WERI-Rb-1 (cell line): ENCODE results near the gene CCDC195.

Experiments used
- DNase-seq: peaks from one replicate; pipeline ENCODE4 v3.0.0-alpha.2; 2020
- H3K27ac ChIP-seq: fragments of 250-450 bp; sonication (Bioruptor Pico); 2 replicates; pipeline ENCODE4 v1.5.1; 2020; ENCODE audit warnings: mild to moderate bottlenecking, moderate library complexity
- H3K27me3 ChIP-seq: fragments of 250-450 bp; sonication (Bioruptor Pico); 2 replicates; pipeline ENCODE4 v1.5.1; 2021; ENCODE audit warnings: mild to moderate bottlenecking, low read depth, moderate library complexity; ENCODE audit not compliant: insufficient read depth, severe bottlenecking
- H3K36me3 ChIP-seq: fragments of 250-450 bp; sonication (Bioruptor Pico); 2 replicates; pipeline ENCODE4 v1.5.1; 2020; ENCODE audit warnings: mild to moderate bottlenecking, moderate library complexity
- H3K4me3 ChIP-seq: 2 replicates; pipeline ENCODE4 v1.5.1; 2011; ENCODE audit warnings: low read depth, mild to moderate bottlenecking, control low read depth, low read length
- H3K9me3 ChIP-seq: fragments of 250-450 bp; sonication (Bioruptor Pico); 2 replicates; pipeline ENCODE4 v1.5.1; 2021; ENCODE audit warnings: mild to moderate bottlenecking, moderate library complexity; ENCODE audit not compliant: severe bottlenecking
- TF ChIP-seq, protein P1 (sequence below): IDR thresholded peaks from 2 replicates; pipeline ENCODE4 v1.5.1; 2011; ENCODE audit warnings: low read depth, mild to moderate bottlenecking, control low read depth, inconsistent platforms, low read length

CCDC195 gene

GRCh38 chr2:224711859-224712665, 4.1 kb downstream of the CCDC195 start:
- Histone ChIP-seq H3K27me3 (no peaks in the 10 kb centered on the region), H3K4me3 (no peak overlapping the region), H3K36me3 (no peaks in the 10 kb centered on the region), H3K9me3 (no peaks in the 10 kb centered on the region), H3K27ac (no peak overlapping the region)
- TF ChIP-seq, protein P1, sequence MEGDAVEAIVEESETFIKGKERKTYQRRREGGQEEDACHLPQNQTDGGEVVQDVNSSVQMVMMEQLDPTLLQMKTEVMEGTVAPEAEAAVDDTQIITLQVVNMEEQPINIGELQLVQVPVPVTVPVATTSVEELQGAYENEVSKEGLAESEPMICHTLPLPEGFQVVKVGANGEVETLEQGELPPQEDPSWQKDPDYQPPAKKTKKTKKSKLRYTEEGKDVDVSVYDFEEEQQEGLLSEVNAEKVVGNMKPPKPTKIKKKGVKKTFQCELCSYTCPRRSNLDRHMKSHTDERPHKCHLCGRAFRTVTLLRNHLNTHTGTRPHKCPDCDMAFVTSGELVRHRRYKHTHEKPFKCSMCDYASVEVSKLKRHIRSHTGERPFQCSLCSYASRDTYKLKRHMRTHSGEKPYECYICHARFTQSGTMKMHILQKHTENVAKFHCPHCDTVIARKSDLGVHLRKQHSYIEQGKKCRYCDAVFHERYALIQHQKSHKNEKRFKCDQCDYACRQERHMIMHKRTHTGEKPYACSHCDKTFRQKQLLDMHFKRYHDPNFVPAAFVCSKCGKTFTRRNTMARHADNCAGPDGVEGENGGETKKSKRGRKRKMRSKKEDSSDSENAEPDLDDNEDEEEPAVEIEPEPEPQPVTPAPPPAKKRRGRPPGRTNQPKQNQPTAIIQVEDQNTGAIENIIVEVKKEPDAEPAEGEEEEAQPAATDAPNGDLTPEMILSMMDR: no peak
- DNase-seq: no peak

DNA sequence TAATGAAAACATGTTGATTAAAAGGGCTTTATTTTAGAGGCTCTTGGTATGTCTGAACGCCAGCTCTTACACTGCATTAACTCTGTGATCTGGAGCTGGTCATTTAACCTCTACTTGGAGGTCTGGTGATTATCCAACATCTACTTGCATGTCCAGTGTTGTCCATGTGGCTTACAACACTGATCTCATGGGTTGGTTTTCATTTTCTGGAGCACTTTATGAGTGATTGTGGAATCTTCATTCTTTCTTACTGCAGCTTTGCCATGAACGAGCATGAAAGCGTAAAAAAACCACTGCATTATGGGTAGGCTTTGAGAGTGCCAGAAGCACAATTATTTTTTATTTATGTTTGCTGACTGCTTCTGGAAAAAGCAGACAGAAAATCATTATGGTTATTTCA, 4.8 kb downstream of the CCDC195 start:
- Histone ChIP-seq H3K27ac (no peak overlapping the region), H3K9me3 (no peaks in the 10 kb centered on the region), H3K4me3 (no peak overlapping the region), H3K36me3 (no peaks in the 10 kb centered on the region), H3K27me3 (no peaks in the 10 kb centered on the region)
- no peak for DNase-seq
- TF ChIP-seq, protein P1: no peak

- no peak for DNase-seq
- TF ChIP-seq, protein P1: no peak
- H3K9me3 ChIP-seq: no peaks in the 10 kb centered on the region
- no peaks in the 10 kb centered on the region for H3K27me3 ChIP-seq
- no peak overlapping the region for H3K27ac ChIP-seq
- no peak overlapping the region for H3K4me3 ChIP-seq
- H3K36me3 ChIP-seq: no peaks in the 10 kb centered on the region
Measured at GRCh38 chr2:224709301-224709700, 6.9 kb downstream of the CCDC195 start.

GRCh38 chr2:224694502-224694901, 21.7 kb downstream of the CCDC195 start:
- Histone ChIP-seq H3K9me3 (no peaks in the 10 kb centered on the region), H3K27ac (no peak overlapping the region), H3K4me3 (no peak overlapping the region), H3K27me3 (no peaks in the 10 kb centered on the region), H3K36me3 (no peaks in the 10 kb centered on the region)
- DNase-seq: no peak
- TF ChIP-seq, protein P1: no peak

GRCh38 chr2:224691563-224691962, 24.6 kb downstream of the CCDC195 start:
- Histone ChIP-seq H3K27me3 (no peaks in the 10 kb centered on the region), H3K36me3 (no peaks in the 10 kb centered on the region), H3K4me3 (no peak overlapping the region), H3K9me3 (no peaks in the 10 kb centered on the region), H3K27ac (no peak overlapping the region)
- TF ChIP-seq, protein P1: no peak
- DNase-seq: no peak

DNA sequence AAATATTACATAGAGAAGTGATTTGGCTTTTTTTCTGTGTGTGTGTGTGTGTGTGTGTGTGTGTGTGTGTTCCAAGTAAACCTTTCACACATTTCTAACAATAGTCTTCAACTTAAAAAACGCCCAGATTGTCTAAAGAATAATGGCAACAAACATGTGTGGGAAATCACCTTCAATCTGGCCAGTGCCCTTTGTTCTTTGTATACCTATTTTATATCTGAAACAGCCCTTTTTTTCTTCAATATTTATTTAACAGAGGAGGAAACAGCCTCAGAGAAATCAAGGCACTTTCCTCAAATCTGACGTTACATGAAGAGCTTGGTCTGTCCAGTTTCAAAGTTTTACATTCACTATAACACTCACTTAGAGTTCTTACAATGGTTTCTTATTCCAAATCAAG, 25.3 kb downstream of the CCDC195 start:
- H3K27ac ChIP-seq: no peak overlapping the region
- no peaks in the 10 kb centered on the region for H3K27me3 ChIP-seq
- H3K36me3 ChIP-seq: no peaks in the 10 kb centered on the region
- H3K9me3 ChIP-seq: no peaks in the 10 kb centered on the region
- DNase-seq: no peak
- H3K4me3 ChIP-seq: no peak overlapping the region
- TF ChIP-seq, protein P1: no peak
